ENCODE results near the gene CCDC91. TPM values are rescaled to one million over a fixed set of nuclear protein-coding genes. Genes with fewer than 3 reads are reported as not detected.
A peak's percentile ranks its signal among the peaks of the same experiment; 100 is the strongest.

CCDC91 gene
- polyA plus RNA-seq, 4 donors, result 25.5 to 37.5 (median 31.2) TPM

DNA sequence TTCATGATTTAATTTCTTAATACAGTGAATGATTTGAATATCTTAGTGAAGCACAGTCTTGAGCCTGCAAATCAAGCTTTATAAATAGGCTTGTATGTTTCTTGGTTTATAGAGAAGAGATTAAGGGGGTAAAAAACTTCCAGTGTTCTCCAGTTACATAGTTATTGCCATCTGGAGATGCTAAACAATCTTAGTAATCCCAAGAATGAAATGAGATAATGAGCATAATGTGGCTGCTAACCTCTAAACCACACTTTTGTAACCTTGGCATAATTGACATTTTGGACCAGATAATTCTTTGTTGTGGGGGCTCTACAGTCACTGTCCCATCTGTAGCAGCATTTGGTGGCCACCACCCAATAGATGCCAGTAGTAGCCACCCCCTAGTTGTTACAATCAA is 316.8 kb downstream of the CCDC91 start:
- no peak for DNase-seq (ENCODE audit: low read depth in 4 of 4, low spot score in 2 of 4)

DNA sequence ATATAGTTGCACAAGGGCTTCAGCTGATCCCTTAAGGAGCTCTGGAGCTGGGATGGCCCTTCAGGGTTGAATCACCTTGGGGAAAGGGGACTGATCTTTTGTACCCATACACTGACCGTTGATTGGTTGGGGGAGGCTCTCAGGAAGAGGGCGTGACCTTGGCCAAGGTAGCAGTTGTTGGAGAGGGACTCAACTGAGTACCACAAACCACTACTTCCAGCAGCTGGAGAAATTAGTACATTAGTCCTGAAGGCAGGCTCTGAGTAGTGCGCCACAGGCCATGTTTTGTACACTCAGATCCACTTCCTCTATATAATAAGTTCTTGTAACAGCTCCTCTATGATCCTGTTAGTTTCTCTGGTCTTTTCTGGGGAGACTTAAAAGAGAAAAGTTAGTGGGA is 317.6 kb downstream of the CCDC91 start:
- no peak for DNase-seq (ENCODE audit: low read depth in 4 of 4, low spot score in 2 of 4)

DNA sequence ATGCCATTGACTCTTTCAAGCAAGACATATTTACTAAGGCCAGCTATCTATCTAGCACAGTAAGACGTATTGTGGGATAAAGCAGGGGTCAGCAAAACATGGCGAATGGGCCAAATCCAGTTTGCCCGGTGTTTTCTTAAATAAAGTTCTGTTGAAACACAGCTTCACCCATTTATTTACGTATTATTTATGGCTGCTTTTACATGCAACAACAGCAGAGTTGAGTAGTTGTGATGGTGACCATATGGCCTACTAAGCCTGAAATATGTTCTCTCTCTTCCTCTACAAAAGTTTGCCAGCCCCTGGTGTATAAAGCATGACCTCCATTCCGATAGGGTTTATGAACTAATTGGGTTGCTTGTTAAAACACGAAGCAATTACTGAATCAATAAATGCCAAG is 322.1 kb downstream of the CCDC91 start:
- peak; percentile 20 to 31 (median 24) for DNase-seq (ENCODE audit: low read depth in 4 of 4, low spot score in 2 of 4)

DNA sequence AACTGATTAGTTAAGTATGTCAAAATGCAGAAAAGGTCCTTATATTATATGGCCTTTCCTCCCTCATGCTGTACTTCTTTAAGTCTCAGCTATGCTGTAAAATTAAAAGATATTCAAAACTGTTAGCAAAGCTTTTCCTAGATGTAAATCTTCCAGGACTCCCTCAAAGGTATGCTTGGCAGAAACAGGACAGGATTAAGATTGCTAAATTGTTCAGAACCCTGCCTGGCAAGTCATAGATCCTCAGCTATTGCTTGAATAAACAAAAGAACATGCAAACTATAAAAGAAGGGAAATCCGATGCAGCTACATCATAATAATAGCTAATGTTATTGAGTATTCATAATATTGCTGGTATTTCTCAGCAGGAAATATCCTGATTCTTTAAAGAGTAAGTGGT is 322.6 kb downstream of the CCDC91 start:
- peak in 1 of 4 donors; percentile 29 for DNase-seq (ENCODE audit: low read depth in 4 of 4, low spot score in 2 of 4)

DNA sequence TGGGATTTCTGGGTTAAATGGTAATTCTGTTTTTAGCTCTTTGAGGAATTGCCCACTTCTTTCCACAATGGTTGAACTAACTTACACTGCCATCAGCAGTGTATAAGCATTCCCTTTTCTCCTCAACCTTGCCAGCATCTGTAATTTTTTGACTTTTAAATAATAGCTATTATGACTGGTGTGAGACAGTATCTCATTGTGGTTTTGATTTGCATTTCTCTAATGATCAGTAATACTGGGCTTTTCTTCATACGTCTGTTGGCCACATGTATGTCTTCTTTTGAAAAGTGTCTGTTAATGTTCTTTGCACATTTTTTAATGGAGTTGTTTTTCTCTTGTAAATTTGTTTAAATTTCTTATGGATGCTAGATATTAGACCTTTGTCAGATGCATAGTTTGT is 323.7 kb downstream of the CCDC91 start:
- no peak for DNase-seq (ENCODE audit: low read depth in 4 of 4, low spot score in 2 of 4)

DNA sequence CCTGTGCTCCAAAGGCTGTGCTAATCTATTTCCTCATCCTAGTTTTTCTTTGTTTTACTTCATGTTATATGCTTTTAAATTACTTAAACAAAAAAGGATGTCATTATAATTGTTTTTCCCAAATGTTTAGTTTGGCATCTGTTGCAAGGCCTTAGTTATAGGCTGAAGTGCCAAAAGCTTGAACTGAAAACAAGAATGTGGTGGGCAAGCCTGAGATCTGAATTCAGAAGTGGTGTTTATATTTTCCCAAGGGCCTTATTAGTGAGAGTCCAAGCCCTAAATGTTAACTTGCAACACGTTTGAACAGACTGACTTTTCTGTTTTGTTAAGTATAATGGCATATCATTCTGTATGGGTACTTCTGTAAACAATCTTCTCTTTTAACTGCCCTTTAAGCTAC is 326.8 kb downstream of the CCDC91 start:
- no peak for DNase-seq (ENCODE audit: low read depth in 4 of 4, low spot score in 2 of 4)

DNA sequence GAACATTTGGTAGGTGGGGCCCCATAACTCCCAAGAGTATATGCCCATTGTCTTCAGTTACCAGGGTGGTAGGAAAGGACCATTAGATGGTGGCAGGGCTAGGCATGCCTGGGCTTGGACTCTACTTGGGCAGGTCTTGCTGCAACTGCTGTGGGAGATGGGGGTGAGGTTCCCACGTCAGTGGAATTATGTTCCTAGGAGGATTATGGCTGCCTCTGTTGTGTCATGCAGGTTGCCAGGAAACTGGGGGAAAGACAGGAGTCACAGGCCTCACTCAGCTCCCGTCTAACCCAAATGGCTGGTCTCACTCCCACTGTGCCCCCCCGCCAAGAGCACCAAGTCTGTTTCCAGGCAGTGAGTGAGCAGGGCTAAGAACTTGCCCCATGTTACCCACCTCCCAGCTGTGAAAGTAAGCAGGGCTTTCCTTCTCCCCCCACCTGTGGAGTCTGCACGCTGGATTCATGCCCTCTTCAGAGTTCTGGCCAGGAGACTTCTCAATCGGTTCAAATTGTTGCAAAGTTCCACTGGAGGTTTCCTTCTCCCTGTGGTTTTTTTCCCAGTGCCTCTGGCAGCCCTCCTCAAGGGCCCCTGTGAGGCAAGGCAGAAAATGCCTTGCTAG is 337.5 kb downstream of the CCDC91 start:
- no peak for DNase-seq (ENCODE audit: low read depth in 4 of 4, low spot score in 2 of 4)

DNA sequence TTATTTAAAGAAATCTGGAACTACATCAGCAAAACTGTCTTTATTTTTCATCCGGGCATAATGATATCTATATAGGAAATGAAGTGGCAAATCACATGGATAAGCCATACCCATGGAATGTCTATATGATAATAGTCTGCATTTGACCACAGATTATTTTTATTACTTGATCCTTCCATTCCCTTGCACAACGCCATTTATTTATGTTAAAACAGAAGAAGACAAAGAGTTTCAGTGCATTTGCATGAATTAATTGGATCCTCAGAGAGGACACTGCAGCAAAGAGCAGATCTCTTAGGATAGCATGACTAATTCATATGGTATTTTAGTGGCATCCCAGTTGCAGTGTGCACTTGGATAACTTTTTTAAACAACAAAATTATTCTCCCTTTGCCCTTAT is 345.0 kb downstream of the CCDC91 start:
- no peak for DNase-seq (ENCODE audit: low read depth in 4 of 4, low spot score in 2 of 4)

DNA sequence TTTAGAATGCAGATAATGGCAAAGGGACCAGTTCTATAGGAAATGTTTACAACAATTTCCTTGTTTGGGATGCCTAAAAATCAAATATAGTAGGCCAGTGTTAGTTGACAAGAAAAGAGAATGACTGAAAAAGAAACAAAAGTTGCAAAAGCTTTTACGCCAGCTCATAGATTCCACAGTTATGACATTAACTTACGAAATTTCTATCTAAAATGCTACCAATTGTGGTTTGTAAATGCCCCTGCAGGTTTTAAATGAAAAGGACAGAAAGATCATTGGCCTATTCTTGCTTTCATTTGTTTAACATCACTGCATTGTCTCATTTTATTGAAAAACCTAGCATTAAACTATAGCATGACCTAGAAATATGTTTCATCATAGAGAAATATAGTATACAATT is 345.8 kb downstream of the CCDC91 start:
- no peak for DNase-seq (ENCODE audit: low read depth in 4 of 4, low spot score in 2 of 4)

DNA sequence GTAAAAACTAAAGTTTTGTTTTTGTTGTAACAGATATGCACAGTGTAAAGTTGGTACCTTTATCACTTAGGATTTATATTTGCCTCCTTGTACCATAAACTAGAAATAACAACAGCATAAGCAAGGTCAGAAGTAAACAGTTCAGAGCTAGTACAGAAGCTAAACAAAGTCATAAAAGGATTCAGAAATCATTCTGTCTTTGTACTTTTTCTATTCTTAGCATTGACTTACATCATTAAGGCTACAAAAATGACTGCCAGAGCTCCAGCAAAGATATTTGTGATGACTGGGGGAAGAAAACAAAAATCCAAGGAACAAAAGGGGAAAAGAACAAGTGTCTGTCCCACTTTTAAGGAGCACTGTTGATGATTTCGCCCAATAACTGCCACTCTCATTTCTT is 347.2 kb downstream of the CCDC91 start:
- no peak for DNase-seq (ENCODE audit: low read depth in 4 of 4, low spot score in 2 of 4)

DNA sequence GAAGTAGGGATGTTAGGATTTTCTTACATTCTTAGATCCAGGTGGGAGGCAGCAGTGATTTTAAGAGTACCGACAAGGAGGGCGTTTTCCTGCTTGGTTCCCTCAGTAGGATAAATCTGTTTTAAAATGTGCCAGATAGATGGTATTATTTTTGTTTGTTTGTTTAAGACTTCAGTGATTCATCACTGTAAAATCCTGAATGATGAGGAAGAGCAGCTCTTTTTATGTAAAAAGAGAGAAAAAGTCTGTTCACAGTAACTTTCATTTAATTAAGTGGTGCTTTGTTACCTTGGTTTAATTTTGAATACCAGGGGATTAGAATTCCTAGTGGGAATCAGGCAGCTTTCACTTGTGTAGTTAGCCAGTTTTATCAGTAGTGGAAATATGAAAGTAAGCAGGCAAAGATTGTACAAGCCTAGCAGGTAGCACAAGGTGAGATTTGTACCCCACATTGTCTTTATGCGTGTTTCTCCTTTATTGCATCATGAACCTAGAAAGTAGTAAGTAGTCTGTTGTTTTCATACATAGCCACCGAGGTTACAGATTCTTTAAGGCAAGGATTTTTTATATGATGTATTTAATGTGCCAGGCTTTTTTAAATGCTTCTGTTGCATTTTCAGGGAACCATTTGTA is 349.6 kb downstream of the CCDC91 start:
- DNase-seq (ENCODE audit: low read depth in 4 of 4, low spot score in 2 of 4), result no peak

DNA sequence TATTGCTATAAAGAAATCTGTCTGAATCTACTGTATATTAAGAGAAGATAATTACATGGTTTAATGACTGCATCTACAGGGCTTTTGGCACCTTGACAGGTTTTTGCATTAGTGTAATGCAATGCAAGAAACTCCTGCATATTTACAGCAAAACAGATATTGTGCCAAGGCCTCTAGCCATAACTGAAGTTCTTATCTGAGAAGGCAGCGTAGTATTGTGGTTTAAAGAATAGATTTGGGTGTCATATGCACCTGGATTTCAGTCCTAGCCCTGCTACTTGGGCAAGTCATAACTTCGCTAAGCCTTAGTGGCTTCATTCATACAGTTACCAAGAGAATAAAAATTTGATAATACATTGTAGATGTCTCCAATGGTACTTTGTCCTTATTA is 350.1 kb downstream of the CCDC91 start:
- no peak for DNase-seq (ENCODE audit: low read depth in 4 of 4, low spot score in 2 of 4)

DNA sequence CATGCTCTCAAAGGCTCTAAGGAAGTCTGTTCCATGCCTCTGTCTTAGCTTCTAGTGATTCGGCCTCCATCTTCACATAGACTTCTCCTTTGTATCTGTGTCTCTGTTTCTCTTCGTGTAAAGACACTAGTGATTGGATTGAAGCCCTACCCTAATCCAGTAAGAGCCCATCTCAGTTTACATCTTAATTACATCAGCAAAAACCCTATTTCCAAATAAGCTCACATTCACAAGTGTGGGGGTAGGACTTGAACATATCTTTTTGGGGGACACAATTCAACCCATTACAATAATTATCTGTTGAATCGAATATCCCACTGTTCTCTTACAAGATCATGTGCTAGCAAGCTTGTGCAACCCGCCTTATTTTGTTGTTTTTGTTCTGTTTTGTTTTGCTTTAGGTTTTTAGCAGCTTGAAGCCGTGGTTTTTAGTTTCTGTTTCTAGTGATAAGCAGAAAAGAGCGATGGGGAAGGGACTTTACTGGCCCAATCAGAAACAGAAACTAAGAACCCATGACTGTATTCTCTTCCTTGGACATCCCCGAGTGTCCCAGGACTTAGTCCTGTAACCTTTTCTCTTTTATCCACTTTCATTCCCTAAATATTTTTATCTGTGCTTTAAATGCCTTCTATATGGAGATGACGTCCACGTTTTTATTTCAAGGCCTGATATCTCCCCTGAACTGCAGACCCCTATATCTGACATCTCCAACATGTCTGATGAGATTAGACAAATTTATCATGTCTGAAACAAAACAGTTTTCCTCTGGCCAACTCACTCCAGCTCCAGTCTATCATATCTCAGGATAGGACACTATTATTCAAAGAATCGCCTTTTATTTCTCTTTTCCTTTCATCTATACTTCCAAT is 353.0 kb downstream of the CCDC91 start:
- no peak for DNase-seq (ENCODE audit: low read depth in 4 of 4, low spot score in 2 of 4)

DNA sequence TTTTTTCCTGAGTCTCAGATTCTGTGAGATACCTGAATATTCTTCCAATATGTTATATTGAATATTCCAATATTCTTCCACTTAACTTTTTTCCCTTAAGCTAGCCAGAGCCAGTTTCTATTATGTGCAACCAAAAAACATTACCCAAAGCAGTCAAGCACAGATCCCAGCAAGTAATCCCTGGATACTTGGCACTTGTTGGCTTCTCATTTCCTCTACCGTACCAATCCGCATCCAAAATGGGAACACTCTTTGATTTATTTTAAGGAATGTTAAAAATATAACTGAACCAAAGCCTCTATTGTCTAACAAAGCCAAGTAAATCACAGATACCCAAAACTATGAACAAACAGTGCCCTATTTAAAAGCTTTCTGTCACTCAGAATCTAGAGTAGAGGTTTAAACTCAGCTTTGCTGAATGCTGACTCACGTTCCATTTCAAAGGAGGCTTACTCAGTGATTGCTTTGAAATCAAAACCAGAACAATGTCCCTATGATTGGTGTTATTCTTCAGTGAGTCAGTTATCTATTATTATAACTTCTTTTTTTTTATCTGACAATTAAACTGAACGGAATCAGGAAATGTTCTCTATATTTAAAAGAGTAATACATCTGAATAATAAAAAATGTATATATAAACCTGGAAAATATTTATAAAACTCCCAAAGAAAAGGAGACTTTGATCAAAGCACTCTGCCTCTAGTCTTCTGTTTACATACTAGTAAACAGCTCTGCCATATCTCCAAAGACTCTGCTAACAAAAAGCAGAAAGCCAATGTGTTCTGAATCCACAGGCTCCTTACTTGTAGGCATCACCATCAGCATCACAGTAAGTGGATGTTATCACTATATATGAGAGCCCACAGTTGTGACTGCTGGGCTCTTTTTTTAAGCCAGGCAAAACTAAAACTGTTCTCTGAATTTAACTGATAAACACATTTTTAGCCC is 360.8 kb downstream of the CCDC91 start:
- no peak for DNase-seq (ENCODE audit: low read depth in 4 of 4, low spot score in 2 of 4)

DNA sequence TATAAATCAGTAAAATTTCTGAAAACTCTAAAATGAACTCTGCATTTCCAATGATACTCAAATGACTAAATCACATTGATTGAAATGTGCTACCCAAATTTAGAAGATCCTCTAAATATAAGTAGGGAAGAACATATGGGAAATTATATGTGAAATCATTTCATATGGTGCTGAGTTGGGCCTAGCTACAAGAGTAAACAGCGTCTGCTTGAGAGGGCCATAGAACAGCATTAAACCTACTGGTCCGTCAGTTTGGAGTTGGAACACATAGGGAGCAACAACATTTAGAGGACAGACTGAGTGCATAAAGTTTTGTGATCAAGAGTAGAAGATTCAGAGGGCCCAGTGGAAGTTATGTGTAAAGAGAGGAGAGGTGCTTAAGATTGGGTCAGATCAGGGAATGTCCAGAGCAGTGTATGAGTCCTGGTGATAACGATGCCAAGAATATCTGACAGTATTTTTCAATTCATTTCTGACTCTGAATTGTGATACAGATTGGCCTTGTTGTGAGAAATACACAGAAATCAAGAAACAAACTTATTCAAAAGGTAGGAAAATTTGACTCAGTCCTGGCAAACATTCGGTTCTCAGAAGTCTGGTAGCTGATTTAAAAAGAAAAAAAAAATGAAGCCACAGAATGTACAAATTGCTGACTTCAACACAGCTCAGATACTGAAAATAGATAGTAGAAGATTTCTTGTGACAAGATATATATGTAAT is 362.2 kb downstream of the CCDC91 start:
- no peak for DNase-seq (ENCODE audit: low read depth in 4 of 4, low spot score in 2 of 4)

DNA sequence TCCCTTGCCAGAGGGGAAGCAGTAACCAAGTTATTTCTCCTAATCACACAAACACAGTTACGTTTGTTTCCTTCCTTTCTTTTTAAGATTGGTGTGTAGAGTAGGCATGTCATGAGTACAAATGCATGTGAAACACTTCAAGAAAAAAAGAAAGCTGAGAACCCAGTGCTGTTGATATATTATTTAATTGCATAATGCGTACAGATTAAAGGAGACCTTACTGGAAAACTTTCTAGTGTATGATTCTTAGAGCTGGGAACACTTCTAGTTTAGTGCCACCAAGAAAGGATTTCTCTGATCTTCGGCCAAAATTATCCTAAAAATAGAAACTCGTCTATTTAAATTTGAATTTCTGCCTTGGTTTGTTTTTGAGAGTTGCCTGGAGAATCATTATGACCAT is 365.5 kb downstream of the CCDC91 start:
- no peak for DNase-seq (ENCODE audit: low read depth in 4 of 4, low spot score in 2 of 4)

DNA sequence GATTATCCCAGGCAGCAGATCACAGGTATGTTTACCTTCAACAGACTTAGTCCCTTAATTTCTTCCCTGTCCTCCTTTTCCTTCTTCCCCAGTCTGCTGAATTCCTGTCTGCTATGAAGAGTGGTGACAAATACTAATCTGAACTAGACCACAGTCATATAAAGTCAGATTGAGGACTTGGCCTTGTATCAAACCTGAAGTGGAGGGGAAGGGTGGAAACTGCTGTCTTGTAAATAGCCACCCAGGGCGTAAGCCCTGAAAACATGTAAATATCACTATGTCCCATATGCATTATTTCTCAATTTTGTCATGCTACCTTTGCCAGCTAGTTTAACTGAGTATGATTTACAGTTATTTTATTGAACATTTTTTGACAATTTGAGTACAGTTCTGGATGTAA is 368.0 kb downstream of the CCDC91 start:
- DNase-seq (ENCODE audit: low read depth in 4 of 4, low spot score in 2 of 4), result no peak

DNA sequence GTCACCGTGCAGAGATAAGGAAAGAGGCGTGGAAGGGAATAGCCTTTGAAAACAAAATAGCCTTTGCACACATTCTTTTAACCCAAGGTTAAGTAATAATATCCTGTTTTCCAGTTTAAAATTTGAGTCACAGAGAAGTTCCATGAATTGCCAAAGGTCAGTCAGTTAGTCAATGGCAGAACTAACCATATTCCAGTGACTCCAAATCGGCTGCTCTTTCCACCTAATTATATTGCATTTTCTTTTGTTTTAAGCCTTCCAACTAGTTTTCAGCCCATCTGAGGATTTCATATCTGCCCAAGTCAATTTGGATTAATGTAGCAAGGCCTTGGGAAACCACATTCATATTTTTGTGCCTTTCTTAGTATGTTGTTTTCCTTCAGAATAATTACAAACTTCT is 373.0 kb downstream of the CCDC91 start:
- DNase-seq (ENCODE audit: low read depth in 4 of 4, low spot score in 2 of 4), result no peak

DNA sequence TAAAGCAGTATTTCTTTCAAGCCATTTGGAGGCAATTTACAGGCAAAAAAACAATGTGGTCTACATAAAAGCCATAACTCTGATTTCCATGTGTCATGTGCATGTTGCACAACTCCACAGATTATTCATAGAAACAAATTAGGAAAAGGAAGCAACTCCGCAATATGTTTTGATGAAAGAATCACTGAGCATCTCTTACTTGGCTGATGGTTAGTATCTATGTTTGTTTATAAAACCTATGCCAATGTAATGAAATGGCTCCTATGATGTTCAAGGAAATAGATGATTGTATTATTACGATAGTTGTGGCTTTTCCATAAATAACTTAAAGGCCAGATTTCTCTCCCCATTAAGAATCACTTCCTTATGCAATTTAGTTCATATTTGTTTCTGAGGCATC is 373.7 kb downstream of the CCDC91 start:
- no peak for DNase-seq (ENCODE audit: low read depth in 4 of 4, low spot score in 2 of 4)

DNA sequence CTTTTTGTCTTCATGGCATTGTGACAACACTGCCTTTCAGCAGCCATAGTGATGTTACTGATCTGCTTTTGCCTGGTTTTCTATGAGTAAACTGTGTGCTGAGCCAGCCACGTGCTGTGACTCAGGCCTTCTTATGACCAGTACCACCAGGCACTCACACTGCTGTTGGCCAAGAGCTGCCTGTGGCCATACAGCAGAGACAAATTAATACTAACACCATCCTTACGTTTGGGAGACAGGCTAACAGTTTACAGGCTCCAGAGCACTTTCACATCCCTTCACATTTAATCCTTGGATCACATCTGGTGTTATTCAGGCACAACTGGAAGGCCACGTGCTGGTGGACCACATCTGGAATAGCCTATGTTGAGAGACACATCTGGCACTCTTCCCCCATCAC is 377.9 kb downstream of the CCDC91 start:
- DNase-seq (ENCODE audit: low read depth in 4 of 4, low spot score in 2 of 4), result no peak

All from left renal cortex interstitium (tissue), 4 donors.